ENCODE measurements around the gene ZNF780B. TPM values are rescaled to one million over a fixed set of nuclear protein-coding genes. Genes with fewer than 3 reads are reported as not detected.

ZNF780B gene
- total and polyA plus RNA-seq, 2 donors (not counting 1 experiment from before 2014, with no cell fraction given), result 8.5 to 57.6 TPM

DNA sequence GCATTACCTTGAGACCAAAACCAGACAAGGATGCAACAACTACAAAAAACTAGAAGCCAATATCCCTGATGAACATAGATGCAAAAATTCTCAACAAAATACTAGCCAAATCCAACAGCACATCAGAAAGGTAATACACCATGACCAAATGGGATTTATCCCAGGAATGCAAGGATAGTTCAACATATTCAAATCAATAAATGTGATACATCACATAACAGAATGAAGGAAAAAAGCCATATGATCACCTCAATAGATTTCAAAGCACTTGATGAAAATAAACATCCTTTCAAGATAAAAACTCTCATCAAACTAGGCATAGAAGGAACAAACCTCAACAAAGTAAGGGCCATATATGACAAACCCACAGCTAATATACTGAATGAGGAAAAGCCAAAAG, 69.4 kb downstream of the ZNF780B start:
- Histone ChIP-seq H2AFZ (ENCODE audit: insufficient read depth, low read depth, low read length, poor library complexity, severe bottlenecking) (no peak overlapping the region), H3K4me1 (ENCODE audit: control insufficient read depth in 2 of 2, insufficient read depth in 2 of 2, low read length in 2 of 2) (no peaks in the 10 kb centered on the region), H3K79me2 (ENCODE audit: control insufficient read depth, insufficient read depth, low read length) (peaks cover 63% of the 10 kb centered on the region), H3K27me3 (replicated peaks in 1 of 4; ENCODE audit: control extremely low read depth in 1 of 4, control insufficient read depth in 3 of 4, insufficient read depth in 4 of 4, low read length in 3 of 4) (no peaks in the 10 kb centered on the region), H3K4me3 (ENCODE audit: control extremely low read depth in 1 of 5, extremely low read depth in 1 of 5, insufficient read depth in 1 of 5, low read depth in 2 of 5, low read length in 4 of 5) (no peak overlapping the region), H3K27ac (ENCODE audit: low read length in 2 of 2) (no peak overlapping the region), H3K9me3 (ENCODE audit: control extremely low read depth in 1 of 3, control insufficient read depth in 2 of 3, insufficient read depth in 1 of 3, low read length in 2 of 3) (peaks cover 11 to 23% (median 15%) of the 10 kb centered on the region in 3 donors), H3K36me3 (replicated peaks in 1 of 2; ENCODE audit: control extremely low read depth in 1 of 2, control insufficient read depth in 1 of 2, extremely low read depth in 1 of 2, insufficient read depth in 2 of 2, low read length in 1 of 2) (peaks cover 5 to 12% of the 10 kb centered on the region in 2 experiments), H3K9ac (ENCODE audit: low read length) (no peak overlapping the region), H4K20me1 (ENCODE audit: control insufficient read depth, insufficient read depth, low read length, poor library complexity, severe bottlenecking) (peaks cover 8% of the 10 kb centered on the region), H3K4me2 (replicated peaks; ENCODE audit: low read depth, low read length, poor library complexity, severe bottlenecking) (no peak overlapping the region)
- intact Hi-C loops (cut with micrococcal nuclease), result no loop called here
- ChIA-PET POLR2A (no interaction called here), CTCF (interaction anchor here (0.6 kb wide), 1 partner anchor 724 kb away, joined by 3 read pairs; no protein-coding TSS in a partner anchor)
- Mint-ChIP-seq H3K4me1 (peaks cover 9% of the 10 kb centered on the region), H3K4me3 (no peak overlapping the region), H3K27ac (no peak overlapping the region), H3K27me3 (no peaks in the 10 kb centered on the region), H3K9me3 (ENCODE audit: insufficient read depth) (peaks cover 22% of the 10 kb centered on the region)
- TF ChIP-seq CTCF (IDR thresholded peaks at IDR 0.05) (no peak), EZH2 (IDR thresholded peaks at IDR 0.05; ENCODE audit: borderline replicate concordance, insufficient read depth, low read depth, low read length, poor library complexity, severe bottlenecking) (no peak)
- ATAC-seq (ENCODE audit: low read depth) (no peak), DNase-seq (no peak)

DNA sequence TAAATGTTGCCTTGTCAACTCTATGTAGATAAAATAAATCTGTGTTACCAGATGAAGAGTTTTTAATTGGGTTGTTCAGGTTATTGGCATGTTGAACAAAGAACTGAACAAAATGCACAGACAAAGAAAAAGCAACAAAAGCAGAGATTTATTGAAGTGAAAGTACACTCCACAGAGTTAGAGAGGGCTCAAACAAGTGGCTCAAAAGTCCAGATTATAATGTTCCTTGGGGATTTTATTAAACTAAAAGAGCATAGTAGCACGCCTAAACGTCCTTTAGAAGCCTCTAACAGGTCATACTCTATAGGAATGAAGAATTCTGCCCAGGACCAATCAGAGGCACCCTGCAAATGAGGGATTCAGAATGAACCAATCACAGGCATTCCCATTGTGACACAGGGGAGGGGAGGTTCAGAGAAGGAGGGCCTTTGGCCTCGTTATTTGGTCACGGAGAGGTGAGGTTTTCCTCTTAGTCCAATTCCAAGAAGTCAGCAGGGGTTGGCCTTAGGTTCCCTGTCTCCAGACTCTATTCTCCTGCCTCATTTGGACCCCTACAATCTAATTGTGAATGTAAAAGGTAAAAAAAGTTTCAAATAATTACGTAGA, 72.2 kb downstream of the ZNF780B start:
- Mint-ChIP-seq H3K27ac (no peak overlapping the region), H3K4me1 (peaks cover 4% of the 10 kb centered on the region), H3K27me3 (no peaks in the 10 kb centered on the region), H3K4me3 (no peak overlapping the region), H3K9me3 (ENCODE audit: insufficient read depth) (peaks cover 22% of the 10 kb centered on the region)
- Histone ChIP-seq H3K4me2 (replicated peaks; ENCODE audit: low read depth, low read length, poor library complexity, severe bottlenecking) (no peak overlapping the region), H3K9ac (ENCODE audit: low read length) (no peak overlapping the region), H3K4me1 (ENCODE audit: control insufficient read depth in 2 of 2, insufficient read depth in 2 of 2, low read length in 2 of 2) (no peaks in the 10 kb centered on the region), H3K9me3 (ENCODE audit: control extremely low read depth in 1 of 3, control insufficient read depth in 2 of 3, insufficient read depth in 1 of 3, low read length in 2 of 3) (peaks cover 11 to 23% (median 15%) of the 10 kb centered on the region in 3 donors), H3K4me3 (ENCODE audit: control extremely low read depth in 1 of 5, extremely low read depth in 1 of 5, insufficient read depth in 1 of 5, low read depth in 2 of 5, low read length in 4 of 5) (no peak overlapping the region), H2AFZ (ENCODE audit: insufficient read depth, low read depth, low read length, poor library complexity, severe bottlenecking) (no peak overlapping the region), H4K20me1 (ENCODE audit: control insufficient read depth, insufficient read depth, low read length, poor library complexity, severe bottlenecking) (peaks cover 4% of the 10 kb centered on the region), H3K79me2 (ENCODE audit: control insufficient read depth, insufficient read depth, low read length) (peaks cover 43% of the 10 kb centered on the region), H3K36me3 (replicated peaks in 1 of 2; ENCODE audit: control extremely low read depth in 1 of 2, control insufficient read depth in 1 of 2, extremely low read depth in 1 of 2, insufficient read depth in 2 of 2, low read length in 1 of 2) (peaks cover 12 to 35% of the 10 kb centered on the region in 2 experiments), H3K27me3 (replicated peaks in 1 of 4; ENCODE audit: control extremely low read depth in 1 of 4, control insufficient read depth in 3 of 4, insufficient read depth in 4 of 4, low read length in 3 of 4) (no peaks in the 10 kb centered on the region), H3K27ac (ENCODE audit: low read length in 2 of 2) (no peak overlapping the region)
- ChIA-PET POLR2A (no interaction called here), CTCF (interaction anchor here (1.0 kb wide), 1 partner anchor 13 kb away, joined by 4 read pairs; the partner anchor contains the start of gene PSMC4)
- ATAC-seq (ENCODE audit: low read depth) (no peak), DNase-seq (no peak)
- 80% methylated on average over 1 of the region's 5 CpGs for WGBS (ENCODE audit: insufficient coverage)
- TF ChIP-seq EZH2 (IDR thresholded peaks at IDR 0.05; ENCODE audit: borderline replicate concordance, insufficient read depth, low read depth, low read length, poor library complexity, severe bottlenecking) (no peak), CTCF (IDR thresholded peaks at IDR 0.05) (no peak)
- intact Hi-C loops (cut with micrococcal nuclease), result no loop called here

All from B cell (primary cell).